HG03575 (cell line): Measurements from ENCODE around the gene STAG3.
"Not testable (repeated sequence)": the region's sequence is repeated elsewhere in the genome, so short reads cannot be mapped to it uniquely, and the experiment has no call there.

Experiments
- ATAC-seq: cut with Tn5 transposase; IDR thresholded peaks from one replicate; pipeline ENCODE4 v1.9.1; 2021; ENCODE audit not compliant: unreplicated experiment, insufficient number of reproducible peaks, low FRiP score; ENCODE audit errors: extremely low read depth

Gene STAG3

GRCh38 chr7:100170101-100170897 lies 7.4 kb upstream of the STAG3 start:
- ATAC-seq, result no peak

- ATAC-seq, result no peak
Measured at GRCh38 chr7:100171087-100171681, 6.5 kb upstream of the STAG3 start.

GRCh38 chr7:100171840-100172239 lies 5.9 kb upstream of the STAG3 start:
- no peak for ATAC-seq

- ATAC-seq, result no peak
Measured at GRCh38 chr7:100173806-100174495, 3.8 kb upstream of the STAG3 start.

GRCh38 chr7:100174582-100174981 lies 3.1 kb upstream of the STAG3 start:
- ATAC-seq, result no peak

GRCh38 chr7:100175296-100175935 lies 2.3 kb upstream of the STAG3 start:
- no peak for ATAC-seq

GRCh38 chr7:100176096-100177044 lies 1.3 kb upstream of the STAG3 start:
- ATAC-seq, result no peak

- ATAC-seq, result not testable (repeated sequence)
Measured at GRCh38 chr7:100180084-100180483, 2.4 kb downstream of the STAG3 start.

- ATAC-seq, result not testable (repeated sequence)
Measured at GRCh38 chr7:100182616-100183015, 4.9 kb downstream of the STAG3 start.

- ATAC-seq, result not testable (repeated sequence)
Measured at GRCh38 chr7:100183090-100183489, 5.4 kb downstream of the STAG3 start.

- ATAC-seq, result no peak
Measured at GRCh38 chr7:100185726-100186125, 8.0 kb downstream of the STAG3 start.

GRCh38 chr7:100189061-100189460 lies 11.3 kb downstream of the STAG3 start:
- ATAC-seq, result no peak

GRCh38 chr7:100190048-100190711 lies 12.5 kb downstream of the STAG3 start:
- ATAC-seq, result no peak

- no peak for ATAC-seq
Measured at GRCh38 chr7:100191775-100192174, 14.1 kb downstream of the STAG3 start.

GRCh38 chr7:100192281-100192862 lies 14.7 kb downstream of the STAG3 start:
- ATAC-seq, result not testable (repeated sequence)

GRCh38 chr7:100192969-100193368 lies 15.3 kb downstream of the STAG3 start:
- no peak for ATAC-seq

- no peak for ATAC-seq
Measured at GRCh38 chr7:100195222-100195621, 17.5 kb downstream of the STAG3 start.

- not testable (repeated sequence) for ATAC-seq
Measured at GRCh38 chr7:100195901-100196322, 18.2 kb downstream of the STAG3 start.
